Esophagus squamous epithelium (tissue), 5 donors: ENCODE results near the gene HSPA4. TPM values are rescaled to one million over a fixed set of nuclear protein-coding genes. Genes with fewer than 3 reads are reported as not detected.

ENCODE experiments used
- DNase-seq: peaks from one replicate; lab custom pipeline; 2025; lab: John Stamatoyannopoulos, UW
- H3K27ac ChIP-seq, 4 donors: fragments of 200-600 bp; sonication (generic); one replicate each; pipeline ENCODE4 v1.5.1; 2016 to 2019; ENCODE audit warnings: mild to moderate bottlenecking in 1 of 4
- H3K27me3 ChIP-seq, 4 donors: fragments of 200-600 bp; sonication (generic); 1 replicate in 3 of 4; 2 replicates in 1 of 4; pipeline versions ENCODE4 v1.5.1 to v1.6.0; 2017 to 2021; ENCODE audit warnings: antibody characterized with exemption in 1 of 4
- H3K36me3 ChIP-seq, 3 donors: fragments of 200-600 bp; sonication (generic); one replicate each; pipeline ENCODE4 v1.5.1; 2016 to 2019
- H3K4me1 ChIP-seq, 3 donors: fragments of 200-600 bp; sonication (generic); one replicate each; pipeline ENCODE4 v1.5.1; 2017 to 2019
- H3K4me3 ChIP-seq, 4 donors: fragments of 200-600 bp; sonication (generic); 1 replicate in 3 of 4; 2 replicates in 1 of 4; pipeline ENCODE4 v1.5.1; 2016 to 2019; ENCODE audit warnings: mild to moderate bottlenecking in 2 of 4, moderate library complexity in 1 of 4
- H3K9me3 ChIP-seq, 3 donors: fragments of 200-600 bp; sonication (generic); one replicate each; pipeline ENCODE4 v1.5.1; 2016 to 2019
- POLR2A ChIP-seq, 4 donors: fragments of 450-650 bp; IDR thresholded peaks; one replicate each; pipeline ENCODE4 v1.6.1; 2017; ENCODE audit warnings: antibody characterized with exemption in 4 of 4, mild to moderate bottlenecking in 4 of 4, moderate library complexity in 3 of 4
- WGBS, 2 donors: methylation state at CpG; one replicate each; pipeline ENCODE4 v1.1.5; 2018; 5-methylcytosine and 5-hydroxymethylcytosine counted together
- intact Hi-C: fragments of 100-400 bp; cut with DNase I; formaldehyde crosslinking; loops from one replicate; pipeline ENCODE4 v1.15.0; 2022
- total RNA-seq, 4 donors: library from RNA; depleted of rRNA; stranded (reverse); fragments of >200 nt; gene quantifications; one replicate each; pipeline ENCODE4 v1.1.0, GENCODE V29; 2016
- TF ChIP-seq, protein P1 (sequence below), 6 experiments: fragments of 450-650 bp in 4 of 6; fragments of 200-600 bp in 2 of 6; sonication (generic) in 2 of 6; IDR thresholded peaks; one replicate each; pipeline ENCODE4 v1.5.1; 2016 to 2019; ENCODE audit warnings: antibody characterized with exemption in 6 of 6, mild to moderate bottlenecking in 4 of 6, moderate library complexity in 4 of 6
- donor health status: DM: yes; HTN: yes; CAD: no.

The HSPA4 gene
- total RNA-seq, 4 donors from 2014 or later: 47.7 to 82.4 (median 67.3) TPM

DNA sequence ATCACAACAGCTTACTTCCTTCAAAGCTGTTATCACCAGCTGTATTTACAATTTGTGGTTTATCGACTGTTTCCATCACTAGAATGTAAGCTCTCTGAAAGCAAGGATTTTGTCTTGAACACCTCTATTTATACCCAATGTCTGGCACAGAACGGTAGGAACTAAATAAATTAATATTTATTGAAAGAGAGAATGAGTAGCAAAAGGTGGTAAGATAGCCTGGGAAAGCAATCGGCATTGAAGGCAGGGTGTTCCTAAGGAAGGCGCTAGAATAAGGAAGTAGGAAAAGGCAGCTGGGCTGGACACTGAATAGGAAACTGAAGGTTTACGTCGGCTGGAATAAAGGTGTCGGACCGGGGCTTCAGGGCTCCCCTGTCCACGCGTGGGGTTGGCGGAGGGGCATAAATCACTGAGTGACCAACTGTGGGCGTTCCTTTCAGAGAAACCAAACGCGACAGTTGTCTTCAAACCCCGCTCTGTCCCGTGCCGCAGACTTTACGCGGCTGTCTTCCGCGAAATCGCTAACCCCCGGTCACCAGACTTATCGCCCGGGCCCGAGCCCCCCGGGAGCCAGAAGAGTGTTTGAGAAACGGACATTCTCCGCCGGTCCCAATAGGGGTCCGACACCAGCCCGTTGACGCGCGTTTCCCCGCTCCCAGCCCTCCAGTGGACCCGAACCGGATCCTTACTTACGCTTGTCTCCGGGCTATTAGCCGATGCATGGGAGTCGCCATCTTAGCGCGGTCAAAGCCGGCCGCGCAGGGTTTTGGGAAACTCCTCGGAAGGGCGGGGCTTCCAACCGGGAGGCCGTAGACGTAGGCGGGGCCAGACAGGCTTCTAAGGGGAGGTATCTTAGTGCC, 25.8 kb upstream of the HSPA4 start, which contains the start of gene ZCCHC10:
ZCCHC10 (minus strand) TSS at position 746 of the 860 bp plus-strand sequence; CDS start at position 734, 12 bp downstream.
- Histone ChIP-seq H3K4me1 (peaks cover 6 to 28% (median 7%) of the 10 kb centered on the region in 3 donors), H3K4me3 (peak within 1 kb of the TSS; percentile 72 to 94 (median 83)), H3K27me3 (no peaks in the 10 kb centered on the region), H3K27ac (peak within 1 kb of the TSS; percentile 90 to 97 (median 93)), H3K9me3 (no peaks in the 10 kb centered on the region), H3K36me3 (peaks cover 0 to 20% (median 4%) of the 10 kb centered on the region in 3 donors)
- DNase-seq: peak; percentile 44
- TF ChIP-seq, protein P1, sequence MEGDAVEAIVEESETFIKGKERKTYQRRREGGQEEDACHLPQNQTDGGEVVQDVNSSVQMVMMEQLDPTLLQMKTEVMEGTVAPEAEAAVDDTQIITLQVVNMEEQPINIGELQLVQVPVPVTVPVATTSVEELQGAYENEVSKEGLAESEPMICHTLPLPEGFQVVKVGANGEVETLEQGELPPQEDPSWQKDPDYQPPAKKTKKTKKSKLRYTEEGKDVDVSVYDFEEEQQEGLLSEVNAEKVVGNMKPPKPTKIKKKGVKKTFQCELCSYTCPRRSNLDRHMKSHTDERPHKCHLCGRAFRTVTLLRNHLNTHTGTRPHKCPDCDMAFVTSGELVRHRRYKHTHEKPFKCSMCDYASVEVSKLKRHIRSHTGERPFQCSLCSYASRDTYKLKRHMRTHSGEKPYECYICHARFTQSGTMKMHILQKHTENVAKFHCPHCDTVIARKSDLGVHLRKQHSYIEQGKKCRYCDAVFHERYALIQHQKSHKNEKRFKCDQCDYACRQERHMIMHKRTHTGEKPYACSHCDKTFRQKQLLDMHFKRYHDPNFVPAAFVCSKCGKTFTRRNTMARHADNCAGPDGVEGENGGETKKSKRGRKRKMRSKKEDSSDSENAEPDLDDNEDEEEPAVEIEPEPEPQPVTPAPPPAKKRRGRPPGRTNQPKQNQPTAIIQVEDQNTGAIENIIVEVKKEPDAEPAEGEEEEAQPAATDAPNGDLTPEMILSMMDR (IDR thresholded peaks at IDR 0.05): peak in 1 of 6 experiments; percentile 6
- peak in 3 of 4 donors; percentile 21 to 70 (median 51) for TF ChIP-seq POLR2A (IDR thresholded peaks at IDR 0.05)
- intact Hi-C loops: no loop called here
- 0 to 1% methylated on average over 17 to 30 of the region's 53 CpGs for WGBS, 2 donors

DNA sequence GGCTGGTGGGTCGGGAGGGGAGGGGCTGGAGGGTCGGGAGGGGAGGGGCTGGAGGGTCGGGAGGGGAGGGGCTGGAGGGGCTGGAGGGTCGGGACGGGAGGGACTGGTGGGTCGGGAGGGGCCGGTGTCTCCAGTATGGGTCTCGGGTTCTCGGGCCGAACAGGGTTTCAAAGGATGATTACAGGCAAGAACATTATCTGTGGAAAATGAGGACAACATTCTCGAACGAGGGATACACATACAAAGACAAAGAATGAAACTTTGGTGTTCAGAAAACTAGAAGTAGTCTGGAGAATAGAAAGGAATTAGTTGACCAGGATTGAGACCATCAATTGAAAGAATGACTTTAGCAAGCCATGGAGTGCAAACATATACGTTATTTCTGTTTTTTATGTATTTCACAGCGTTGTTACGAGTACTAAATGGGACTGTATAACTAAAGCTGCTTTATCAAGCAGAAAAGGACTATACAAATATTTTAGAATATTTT, 25.1 kb upstream of the HSPA4 start:
- Histone ChIP-seq H3K36me3 (peaks cover 0 to 14% (median 4%) of the 10 kb centered on the region in 3 donors), H3K27ac (peak overlapping the region; percentile 90 to 97 (median 93)), H3K27me3 (no peaks in the 10 kb centered on the region), H3K9me3 (no peaks in the 10 kb centered on the region), H3K4me1 (peaks cover 6 to 28% (median 7%) of the 10 kb centered on the region in 3 donors), H3K4me3 (peak overlapping the region; percentile 72 to 94 (median 83))
- TF ChIP-seq POLR2A (IDR thresholded peaks at IDR 0.05): no peak
- TF ChIP-seq, protein P1 (IDR thresholded peaks at IDR 0.05): no peak
- intact Hi-C loops: no loop called here
- no peak for DNase-seq
- 6 to 7% methylated on average over 12 to 13 of the region's 15 CpGs for WGBS, 2 donors

DNA sequence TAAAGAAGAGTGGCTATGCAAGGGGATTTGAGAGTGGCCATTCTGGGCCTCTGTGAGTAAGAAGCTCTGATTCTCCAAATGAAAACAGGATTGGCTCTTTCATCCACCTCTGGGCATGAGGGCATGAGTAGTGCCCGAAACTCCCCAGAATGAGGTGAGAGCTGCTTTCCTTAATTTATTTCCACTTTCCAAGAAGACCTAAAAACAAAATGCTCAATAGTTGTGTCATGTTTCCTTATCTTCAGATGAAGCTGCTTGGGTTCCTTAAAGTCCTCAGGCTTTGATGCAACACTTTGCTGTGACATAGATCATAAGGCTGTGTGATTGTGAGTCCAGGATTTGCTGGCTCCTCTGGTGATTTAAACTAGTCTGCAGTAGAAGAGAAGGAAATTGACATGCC, 22.4 kb upstream of the HSPA4 start:
- Histone ChIP-seq H3K9me3 (no peaks in the 10 kb centered on the region), H3K4me3 (no peak overlapping the region), H3K27ac (no peak overlapping the region), H3K27me3 (no peaks in the 10 kb centered on the region), H3K36me3 (no peaks in the 10 kb centered on the region), H3K4me1 (peaks cover 6 to 22% (median 7%) of the 10 kb centered on the region in 3 donors)
- WGBS, 2 donors: 71 to 81% methylated on average over 1 of the region's 1 CpG
- TF ChIP-seq, protein P1 (IDR thresholded peaks at IDR 0.05): no peak
- no peak for TF ChIP-seq POLR2A (IDR thresholded peaks at IDR 0.05)
- intact Hi-C loops: no loop called here
- no peak for DNase-seq

DNA sequence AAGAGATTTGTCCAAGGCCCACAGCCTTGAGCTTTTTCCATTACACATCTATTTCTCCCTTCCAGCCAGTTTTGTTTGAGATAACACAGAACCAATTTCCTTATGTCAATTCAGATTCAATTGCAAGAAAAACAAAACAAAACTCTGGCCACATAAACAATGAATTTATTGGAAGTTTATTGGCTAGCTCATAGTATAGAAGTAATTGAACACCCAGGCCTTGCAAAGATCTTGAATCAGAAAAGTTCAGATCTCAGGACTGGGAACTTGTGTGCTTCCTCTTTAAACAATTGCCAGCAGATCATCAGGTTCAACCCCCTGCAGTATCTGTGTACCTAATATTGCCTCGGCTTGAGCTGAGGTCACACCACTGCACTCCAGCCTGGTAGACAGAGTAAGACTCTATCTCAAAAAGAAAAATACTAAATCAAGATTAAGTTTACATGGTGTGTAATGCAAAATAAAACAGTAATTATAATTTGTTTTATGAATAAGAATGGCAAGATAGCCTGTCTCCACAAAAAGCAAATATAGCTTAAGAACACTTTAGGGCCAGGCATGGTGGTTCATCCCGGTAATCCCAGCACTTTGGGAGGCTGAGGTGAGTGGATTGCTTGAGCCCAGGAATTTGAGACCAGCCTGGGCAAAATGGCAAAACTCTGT, 21.3 kb upstream of the HSPA4 start:
- TF ChIP-seq, protein P1 (IDR thresholded peaks at IDR 0.05): no peak
- no peak for TF ChIP-seq POLR2A (IDR thresholded peaks at IDR 0.05)
- Histone ChIP-seq H3K36me3 (no peaks in the 10 kb centered on the region), H3K9me3 (no peaks in the 10 kb centered on the region), H3K27ac (no peak overlapping the region), H3K4me3 (no peak overlapping the region), H3K27me3 (no peaks in the 10 kb centered on the region), H3K4me1 (peaks cover under 1 to 12% (median 2%) of the 10 kb centered on the region in 3 donors)
- intact Hi-C loops: no loop called here
- 79 to 80% methylated on average over 2 of the region's 2 CpGs for WGBS, 2 donors
- no peak for DNase-seq
